Activated CD8-positive, alpha-beta memory T cell treated with anti-CD3 and anti-CD28 coated beads, Interleukin-2, amount 50 U/mL, for 24 hours (primary cell): Measurements from ENCODE around the gene GDPD3.

Experiments
- DNase-seq: peaks from one replicate; pipeline ENCODE4 v3.0.0-alpha.2; 2020; ENCODE audit errors: extremely low read depth

GDPD3 gene

DNA sequence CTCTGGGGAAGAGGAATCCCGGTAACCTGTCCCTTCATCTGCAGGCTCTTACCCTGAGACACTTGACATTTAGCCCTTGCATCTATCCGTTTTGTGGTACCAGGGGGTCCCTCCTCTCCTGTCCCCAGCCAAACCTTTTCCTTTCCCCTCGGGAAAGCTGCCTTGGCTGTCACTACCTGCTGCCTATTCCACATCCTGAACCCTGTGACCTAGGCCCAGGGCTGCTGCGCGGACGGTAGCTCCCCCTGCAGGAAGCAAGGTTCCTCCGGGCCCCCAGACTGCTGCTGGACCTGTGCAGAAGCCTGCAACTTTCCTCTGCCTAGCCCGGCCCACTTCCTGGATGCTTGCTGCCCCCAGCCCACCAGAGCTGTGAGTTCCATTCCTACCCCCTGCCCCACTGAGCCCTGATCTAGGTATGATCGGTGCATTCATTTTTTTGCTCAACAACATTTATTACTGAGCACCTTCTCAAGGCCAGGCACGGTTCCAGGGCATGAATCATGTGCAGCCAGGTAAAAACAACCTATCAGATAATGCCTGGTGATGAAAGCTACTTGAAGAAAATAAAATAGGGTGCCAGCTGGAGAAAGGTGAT lies 58.3 kb downstream of the GDPD3 start:
- no peak for DNase-seq
